ENCODE measurements around the gene UMODL1. TPM values are rescaled to one million over a fixed set of nuclear protein-coding genes. Genes with fewer than 3 reads are reported as not detected.

UMODL1 gene
- total RNA-seq, 1 experiment from 2014 or later, result 0.20 TPM

DNA sequence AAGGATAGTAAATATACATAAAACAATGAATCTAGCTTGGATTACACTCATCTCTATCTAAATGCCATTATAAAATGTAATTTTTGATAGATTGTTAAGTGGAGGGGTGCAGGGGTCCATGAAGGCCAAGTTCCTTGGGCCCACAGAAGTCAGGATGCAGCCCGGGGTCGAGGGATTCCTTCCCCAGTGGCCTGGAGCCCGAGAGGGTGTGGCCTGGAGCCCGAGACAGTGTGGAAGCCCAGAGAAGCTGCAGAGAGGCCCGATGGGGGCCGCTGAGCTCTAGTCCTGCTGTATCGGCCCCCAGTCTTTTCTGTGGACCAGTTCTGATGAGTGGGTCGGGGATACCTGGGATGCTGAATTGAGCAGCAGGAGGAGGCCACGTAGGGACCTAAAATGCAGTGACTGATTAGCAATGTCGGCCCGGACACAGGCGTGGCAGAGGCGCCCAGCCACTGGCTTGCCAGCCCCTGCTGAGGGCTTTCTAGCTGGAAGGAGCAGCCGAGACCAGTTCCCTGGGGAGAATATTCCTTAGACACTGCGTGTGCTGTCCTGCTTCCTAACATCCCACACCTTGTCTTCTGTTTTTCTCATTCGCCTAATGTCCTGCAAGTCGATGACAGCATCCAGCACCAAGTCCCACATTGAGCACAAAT, 38.9 kb downstream of the UMODL1 start:
- peaks cover 19% of the 10 kb centered on the region for H3K4me1 Mint-ChIP-seq (ENCODE audit: low read depth, unreplicated experiment)
- Histone ChIP-seq H3K27me3 (replicated peaks; ENCODE audit: control insufficient read depth, insufficient read depth, low read length) (no peaks in the 10 kb centered on the region), H3K4me1 (peaks cover 32% of the 10 kb centered on the region), H3K4me3 (ENCODE audit: low read depth, low read length) (no peak overlapping the region), H3K9me3 (no peaks in the 10 kb centered on the region), H3K36me3 (ENCODE audit: control insufficient read depth, insufficient read depth, low read length) (no peaks in the 10 kb centered on the region)
- H3K36me3 Mint-ChIP-seq (ENCODE audit: insufficient read depth, unreplicated experiment), result peaks cover 4% of the 10 kb centered on the region
- intact Hi-C loops (cut with micrococcal nuclease; ENCODE audit: unreplicated experiment), result no loop called here
- no peaks in the 10 kb centered on the region for H3K27me3 Mint-ChIP-seq (ENCODE audit: insufficient read depth, unreplicated experiment)
- no peak for DNase-seq
- ChIA-PET CTCF (no interaction called here), POLR2A (no interaction called here)
- TF ChIP-seq, protein P1, sequence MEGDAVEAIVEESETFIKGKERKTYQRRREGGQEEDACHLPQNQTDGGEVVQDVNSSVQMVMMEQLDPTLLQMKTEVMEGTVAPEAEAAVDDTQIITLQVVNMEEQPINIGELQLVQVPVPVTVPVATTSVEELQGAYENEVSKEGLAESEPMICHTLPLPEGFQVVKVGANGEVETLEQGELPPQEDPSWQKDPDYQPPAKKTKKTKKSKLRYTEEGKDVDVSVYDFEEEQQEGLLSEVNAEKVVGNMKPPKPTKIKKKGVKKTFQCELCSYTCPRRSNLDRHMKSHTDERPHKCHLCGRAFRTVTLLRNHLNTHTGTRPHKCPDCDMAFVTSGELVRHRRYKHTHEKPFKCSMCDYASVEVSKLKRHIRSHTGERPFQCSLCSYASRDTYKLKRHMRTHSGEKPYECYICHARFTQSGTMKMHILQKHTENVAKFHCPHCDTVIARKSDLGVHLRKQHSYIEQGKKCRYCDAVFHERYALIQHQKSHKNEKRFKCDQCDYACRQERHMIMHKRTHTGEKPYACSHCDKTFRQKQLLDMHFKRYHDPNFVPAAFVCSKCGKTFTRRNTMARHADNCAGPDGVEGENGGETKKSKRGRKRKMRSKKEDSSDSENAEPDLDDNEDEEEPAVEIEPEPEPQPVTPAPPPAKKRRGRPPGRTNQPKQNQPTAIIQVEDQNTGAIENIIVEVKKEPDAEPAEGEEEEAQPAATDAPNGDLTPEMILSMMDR (IDR thresholded peaks at IDR 0.05; ENCODE audit: insufficient read depth in 1 of 2, low read depth in 1 of 2, low read length in 1 of 2, severe bottlenecking in 1 of 2, unreplicated experiment in 1 of 2), result no peak
- no TSS peak for BruUV-seq (replicated peaks)
- no peaks in the 10 kb centered on the region for H3K9me3 Mint-ChIP-seq (ENCODE audit: unreplicated experiment)
- no peak overlapping the region for H3K4me3 Mint-ChIP-seq (ENCODE audit: unreplicated experiment)
- no peak overlapping the region for H3K27ac Mint-ChIP-seq (ENCODE audit: unreplicated experiment)

DNA sequence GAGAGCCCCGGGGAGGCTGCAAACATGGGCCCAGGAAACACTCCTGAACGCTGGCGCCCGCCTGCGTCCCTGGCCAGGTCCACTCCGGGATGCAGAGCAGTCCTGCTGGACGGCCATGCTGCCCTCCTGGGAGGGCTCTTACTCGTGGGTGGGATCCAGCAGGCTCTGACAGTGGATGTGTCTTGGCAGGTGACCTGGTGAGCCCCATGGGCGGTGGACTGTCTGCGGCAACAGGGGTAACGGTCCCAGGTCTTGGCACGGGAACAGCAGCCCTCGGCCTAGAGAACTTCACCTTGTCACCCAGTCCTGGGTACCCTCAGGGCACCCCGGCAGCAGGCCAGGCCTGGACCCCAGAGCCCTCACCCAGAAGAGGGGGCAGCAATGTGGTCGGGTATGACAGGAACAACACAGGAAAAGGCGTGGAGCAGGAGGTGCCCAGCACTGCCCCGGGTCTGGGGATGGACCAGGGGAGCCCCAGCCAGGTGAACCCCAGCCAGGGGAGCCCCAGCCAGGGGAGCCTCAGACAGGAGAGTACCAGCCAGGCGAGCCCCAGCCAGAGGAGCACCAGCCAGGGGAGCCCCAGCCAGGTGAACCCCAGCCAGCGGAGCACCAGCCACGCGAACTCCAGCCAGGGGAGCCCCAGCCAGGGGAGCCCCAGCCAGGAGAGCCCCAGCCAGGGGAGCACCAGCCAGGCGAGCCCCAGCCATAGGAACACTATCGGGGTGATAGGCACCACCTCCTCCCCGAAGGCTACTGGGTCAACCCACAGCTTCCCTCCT, 39.8 kb downstream of the UMODL1 start:
- Histone ChIP-seq H3K4me3 (ENCODE audit: low read depth, low read length) (no peak overlapping the region), H3K9me3 (no peaks in the 10 kb centered on the region), H3K36me3 (ENCODE audit: control insufficient read depth, insufficient read depth, low read length) (no peaks in the 10 kb centered on the region), H3K27me3 (replicated peaks; ENCODE audit: control insufficient read depth, insufficient read depth, low read length) (no peaks in the 10 kb centered on the region), H3K4me1 (peaks cover 23% of the 10 kb centered on the region)
- Mint-ChIP-seq H3K4me1 (ENCODE audit: low read depth, unreplicated experiment) (peaks cover 11% of the 10 kb centered on the region), H3K4me3 (ENCODE audit: unreplicated experiment) (no peak overlapping the region), H3K27me3 (ENCODE audit: insufficient read depth, unreplicated experiment) (no peaks in the 10 kb centered on the region), H3K36me3 (ENCODE audit: insufficient read depth, unreplicated experiment) (peaks cover 4% of the 10 kb centered on the region), H3K9me3 (ENCODE audit: unreplicated experiment) (no peaks in the 10 kb centered on the region), H3K27ac (ENCODE audit: unreplicated experiment) (no peak overlapping the region)
- no peak for DNase-seq
- TF ChIP-seq, protein P1 (IDR thresholded peaks at IDR 0.05; ENCODE audit: insufficient read depth in 1 of 2, low read depth in 1 of 2, low read length in 1 of 2, severe bottlenecking in 1 of 2, unreplicated experiment in 1 of 2), result no peak
- intact Hi-C loops (cut with micrococcal nuclease; ENCODE audit: unreplicated experiment), result no loop called here
- BruUV-seq (replicated peaks), result no TSS peak
- POLR2A ChIA-PET, result no interaction called here
- CTCF ChIA-PET, result no interaction called here

DNA sequence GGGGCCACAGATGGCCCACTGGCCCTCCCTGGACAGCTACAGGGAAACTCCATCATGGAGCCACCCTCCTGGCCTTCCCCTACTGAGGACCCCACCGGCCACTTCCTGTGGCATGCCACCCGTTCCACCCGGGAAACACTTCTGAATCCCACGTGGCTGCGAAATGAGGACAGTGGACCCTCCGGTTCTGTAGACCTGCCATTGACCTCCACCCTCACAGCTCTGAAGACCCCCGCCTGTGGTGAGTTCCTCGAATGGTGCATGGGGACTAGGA, 40.3 kb downstream of the UMODL1 start:
- no peaks in the 10 kb centered on the region for H3K27me3 ChIP-seq (replicated peaks; ENCODE audit: control insufficient read depth, insufficient read depth, low read length)
- DNase-seq, result no peak
- H3K36me3 ChIP-seq (ENCODE audit: control insufficient read depth, insufficient read depth, low read length), result no peaks in the 10 kb centered on the region
- peaks cover 4% of the 10 kb centered on the region for H3K36me3 Mint-ChIP-seq (ENCODE audit: insufficient read depth, unreplicated experiment)
- peaks cover 18% of the 10 kb centered on the region for H3K4me1 ChIP-seq
- no peak overlapping the region for H3K4me3 Mint-ChIP-seq (ENCODE audit: unreplicated experiment)
- H3K9me3 Mint-ChIP-seq (ENCODE audit: unreplicated experiment), result no peaks in the 10 kb centered on the region
- H3K4me3 ChIP-seq (ENCODE audit: low read depth, low read length), result no peak overlapping the region
- H3K4me1 Mint-ChIP-seq (ENCODE audit: low read depth, unreplicated experiment), result peaks cover 7% of the 10 kb centered on the region
- H3K9me3 ChIP-seq, result no peaks in the 10 kb centered on the region
- no peak overlapping the region for H3K27ac Mint-ChIP-seq (ENCODE audit: unreplicated experiment)
- CTCF ChIA-PET, result no interaction called here
- BruUV-seq (replicated peaks), result no TSS peak
- H3K27me3 Mint-ChIP-seq (ENCODE audit: insufficient read depth, unreplicated experiment), result no peaks in the 10 kb centered on the region
- POLR2A ChIA-PET, result no interaction called here
- intact Hi-C loops (cut with micrococcal nuclease; ENCODE audit: unreplicated experiment), result no loop called here
- TF ChIP-seq, protein P1 (IDR thresholded peaks at IDR 0.05; ENCODE audit: insufficient read depth in 1 of 2, low read depth in 1 of 2, low read length in 1 of 2, severe bottlenecking in 1 of 2, unreplicated experiment in 1 of 2), result no peak
